ENCODE results near the gene EDC4. TPM values are rescaled to one million over a fixed set of nuclear protein-coding genes. Genes with fewer than 3 reads are reported as not detected.

Gene EDC4
- polyA plus RNA-seq, 1 donor, result 59.7 TPM

Other genes with a start within 250 kb of the EDC4 start
- gene CARMIL2, start 227.9 kb upstream of the EDC4 start, polyA plus RNA-seq, result 2.6 TPM
- gene ACD, start 212.8 kb upstream of the EDC4 start, polyA plus RNA-seq, result 28.0 TPM
- 1.6 TPM for gene PARD6A, start 212.1 kb upstream of the EDC4 start, polyA plus RNA-seq
- 12.1 TPM for gene ENKD1, start 206.3 kb upstream of the EDC4 start, polyA plus RNA-seq
- 1.4 TPM for gene C16orf86, start 206.2 kb upstream of the EDC4 start, polyA plus RNA-seq
- gene GFOD2, start 153.7 kb upstream of the EDC4 start, polyA plus RNA-seq, result 6.4 TPM
- gene RANBP10, start 66.5 kb upstream of the EDC4 start, polyA plus RNA-seq, result 18.0 TPM
- 1.5 TPM for gene TSNAXIP1, start 66.2 kb upstream of the EDC4 start, polyA plus RNA-seq
- 23.4 TPM for gene THAP11, start 30.7 kb upstream of the EDC4 start, polyA plus RNA-seq
- gene NUTF2, start 26.1 kb upstream of the EDC4 start, polyA plus RNA-seq, result 123 TPM
- gene CENPT, start 25.4 kb upstream of the EDC4 start, polyA plus RNA-seq, result 58.1 TPM
- 1.6 TPM for gene NRN1L, start 11.8 kb downstream of the EDC4 start, polyA plus RNA-seq
- 24.2 TPM for gene PSKH1, start 20.2 kb downstream of the EDC4 start, polyA plus RNA-seq
- gene CTRL, start 58.8 kb downstream of the EDC4 start, polyA plus RNA-seq, result 0.87 TPM
- gene PSMB10, start 63.8 kb downstream of the EDC4 start, polyA plus RNA-seq, result 99.2 TPM
- 18.5 TPM for gene LCAT, start 71.1 kb downstream of the EDC4 start, polyA plus RNA-seq
- gene SLC12A4, start 95.6 kb downstream of the EDC4 start, polyA plus RNA-seq, result 25.5 TPM
- gene DPEP3, start 107.4 kb downstream of the EDC4 start, polyA plus RNA-seq, result 0.09 TPM
- 1.6 TPM for gene DPEP2, start 126.4 kb downstream of the EDC4 start, polyA plus RNA-seq
- not detected for gene DPEP2NB, start 142.9 kb downstream of the EDC4 start, polyA plus RNA-seq
- gene DDX28, start 150.2 kb downstream of the EDC4 start, polyA plus RNA-seq, result 9.9 TPM
- gene DUS2, start 150.2 kb downstream of the EDC4 start, polyA plus RNA-seq, result 12.2 TPM
- gene NFATC3, start 212.3 kb downstream of the EDC4 start, polyA plus RNA-seq, result 22.0 TPM